Measurements from ENCODE around the gene S100Z. TPM values are rescaled to one million over a fixed set of nuclear protein-coding genes. Genes with fewer than 3 reads are reported as not detected.

Gene S100Z
- total and polyA plus RNA-seq, 9 of the 15 experiments (the other 6 are each of a cell fraction or from before 2014, with no cell fraction given) = 0.15 to 0.42 (median 0.20) TPM; not detected in 6

DNA sequence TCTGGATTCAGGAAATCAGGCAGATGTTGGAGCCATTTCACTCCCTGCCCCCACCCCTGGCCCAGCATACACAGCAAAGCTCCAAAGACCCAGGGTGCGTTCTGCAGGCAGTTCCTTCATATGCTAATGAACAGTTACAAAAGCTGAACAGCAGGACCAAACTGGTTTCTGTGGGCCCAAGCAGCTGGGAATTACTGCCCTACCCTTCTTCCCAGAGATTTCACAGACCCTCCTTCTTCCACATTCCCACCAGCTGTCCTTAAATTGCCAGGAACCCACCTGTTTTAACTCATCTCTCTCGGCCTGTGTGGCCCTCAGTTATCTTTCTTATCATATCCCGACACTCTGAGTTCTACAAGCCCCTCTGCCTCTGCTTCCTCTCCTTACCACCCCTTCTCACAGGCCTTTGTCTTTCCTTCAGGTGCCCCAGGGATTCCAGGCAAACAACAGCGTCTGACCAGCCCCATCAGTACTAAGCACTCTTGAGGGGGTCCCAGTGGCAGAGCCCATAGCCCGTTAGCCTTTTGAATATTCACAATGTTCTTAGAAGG lies 41.6 kb upstream of the S100Z start:
- no TSS peak for BruUV-seq (replicated peaks)
- DNase-seq (ENCODE audit: extremely low read depth in 1 of 4, low spot score in 3 of 4) = no peak
- Histone ChIP-seq H3K4me2 (ENCODE audit: insufficient read depth, low read length) (no peak overlapping the region), H3K27ac (ENCODE audit: extremely low read depth, low read depth, low read length) (no peak overlapping the region), H3K4me1 (replicated peaks in 1 of 2; ENCODE audit: control insufficient read depth in 2 of 2, insufficient read depth in 2 of 2, low read length in 2 of 2) (peaks cover 6 to 11% of the 10 kb centered on the region in 2 experiments; a peak in 4 of 5 replicates), H3K9me3 (replicated peaks; ENCODE audit: control insufficient read depth, insufficient read depth, low read depth, low read length) (no peaks in the 10 kb centered on the region; the same call in 1 of the 2 replicates), H3K4me3 (no peak overlapping the region), H3K9ac (ENCODE audit: insufficient read depth in 1 of 2, low read depth in 2 of 2, low read length in 2 of 2) (peak overlapping the region in 1 of 2 experiments; percentile 35; a peak in 1 of 4 replicates), H3K9me1 (ENCODE audit: control insufficient read depth, insufficient read depth, low read length) (no peaks in the 10 kb centered on the region), H3K27me3 (ENCODE audit: control insufficient read depth in 2 of 2, insufficient read depth in 2 of 2, low read length in 2 of 2) (peaks cover 2 to 23% of the 10 kb centered on the region in 2 experiments; a peak in 3 of 5 replicates), H2AFZ (ENCODE audit: low read depth, low read length) (no peak overlapping the region), H3K79me2 (ENCODE audit: control insufficient read depth, insufficient read depth, low read length) (no peaks in the 10 kb centered on the region), H3K36me3 (ENCODE audit: control insufficient read depth, insufficient read depth, low read length) (no peaks in the 10 kb centered on the region), H4K20me1 (replicated peaks; ENCODE audit: control insufficient read depth, insufficient read depth, low read length) (peaks cover 4% of the 10 kb centered on the region; the same call in 1 of the 2 replicates)
- TF ChIP-seq ZBED1 (IDR thresholded peaks at IDR 0.05) (no peak), RBFOX2 (IDR thresholded peaks at IDR 0.05; ENCODE audit: low read depth, low read length) (no peak), MAFK (IDR thresholded peaks at IDR 0.05; ENCODE audit: low read length) (no peak), CCAR2 (IDR thresholded peaks at IDR 0.05; ENCODE audit: low read depth, low read length) (no peak)
- TF ChIP-seq, protein P1, sequence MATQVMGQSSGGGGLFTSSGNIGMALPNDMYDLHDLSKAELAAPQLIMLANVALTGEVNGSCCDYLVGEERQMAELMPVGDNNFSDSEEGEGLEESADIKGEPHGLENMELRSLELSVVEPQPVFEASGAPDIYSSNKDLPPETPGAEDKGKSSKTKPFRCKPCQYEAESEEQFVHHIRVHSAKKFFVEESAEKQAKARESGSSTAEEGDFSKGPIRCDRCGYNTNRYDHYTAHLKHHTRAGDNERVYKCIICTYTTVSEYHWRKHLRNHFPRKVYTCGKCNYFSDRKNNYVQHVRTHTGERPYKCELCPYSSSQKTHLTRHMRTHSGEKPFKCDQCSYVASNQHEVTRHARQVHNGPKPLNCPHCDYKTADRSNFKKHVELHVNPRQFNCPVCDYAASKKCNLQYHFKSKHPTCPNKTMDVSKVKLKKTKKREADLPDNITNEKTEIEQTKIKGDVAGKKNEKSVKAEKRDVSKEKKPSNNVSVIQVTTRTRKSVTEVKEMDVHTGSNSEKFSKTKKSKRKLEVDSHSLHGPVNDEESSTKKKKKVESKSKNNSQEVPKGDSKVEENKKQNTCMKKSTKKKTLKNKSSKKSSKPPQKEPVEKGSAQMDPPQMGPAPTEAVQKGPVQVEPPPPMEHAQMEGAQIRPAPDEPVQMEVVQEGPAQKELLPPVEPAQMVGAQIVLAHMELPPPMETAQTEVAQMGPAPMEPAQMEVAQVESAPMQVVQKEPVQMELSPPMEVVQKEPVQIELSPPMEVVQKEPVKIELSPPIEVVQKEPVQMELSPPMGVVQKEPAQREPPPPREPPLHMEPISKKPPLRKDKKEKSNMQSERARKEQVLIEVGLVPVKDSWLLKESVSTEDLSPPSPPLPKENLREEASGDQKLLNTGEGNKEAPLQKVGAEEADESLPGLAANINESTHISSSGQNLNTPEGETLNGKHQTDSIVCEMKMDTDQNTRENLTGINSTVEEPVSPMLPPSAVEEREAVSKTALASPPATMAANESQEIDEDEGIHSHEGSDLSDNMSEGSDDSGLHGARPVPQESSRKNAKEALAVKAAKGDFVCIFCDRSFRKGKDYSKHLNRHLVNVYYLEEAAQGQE (IDR thresholded peaks at IDR 0.05; ENCODE audit: borderline replicate concordance) = 0 out of 2 replicates have a peak, but pooled peaks have one; percentile 34
- TF ChIP-seq, protein P1 (CRISPR knock-in tag; IDR thresholded peaks at IDR 0.05; ENCODE audit: low read depth) = no peak
- intact Hi-C loops (cut with micrococcal nuclease) = no loop called here
- in situ Hi-C loops (cut with MboI) = no loop called here
- CTCF ChIA-PET (ENCODE audit: low intra/inter-chr PET ratio) = no interaction called here
- no peak for FAIRE-seq
- WGBS (ENCODE audit: insufficient coverage, low coverage, missing lambda C conversion rate) = 16% methylated on average over 5 of the region's 5 CpGs
- ATAC-seq = peak; percentile 32; the same call in 1 of the 3 replicates
- POLR2A ChIA-PET = interaction anchor here (1.3 kb wide), 1 partner anchor 13 kb away, joined by 3 read pairs; no protein-coding TSS in a partner anchor
